K562 (cell line): ENCODE data around the gene ENO2. TPM values are rescaled to one million over a fixed set of nuclear protein-coding genes. Genes with fewer than 3 reads are reported as not detected.

Experiments
- CBX1 ChIP-seq: sonication (generic); IDR thresholded peaks from 2 replicates; pipeline ENCODE4 v1.6.1; 2016; ENCODE audit warnings: antibody characterized with exemption, low read depth, mild to moderate bottlenecking
- HNRNPUL1 ChIP-seq: fragments of 200-400 bp; formaldehyde crosslinking; IDR thresholded peaks from 2 replicates; pipeline ENCODE4 v1.6.1; 2017; ENCODE audit warnings: low read length
- KAT8 ChIP-seq: fragments of 450-650 bp; IDR thresholded peaks from 2 replicates; pipeline ENCODE4 v1.6.1; 2016; ENCODE audit warnings: low read depth, mild to moderate bottlenecking
- KLF16 ChIP-seq: IDR thresholded peaks from 2 replicates; pipeline ENCODE4 v1.6.1; 2016; ENCODE audit warnings: antibody characterized with exemption
- MECOM ChIP-seq: fragments of 250-450 bp; sonication (Bioruptor Pico); IDR thresholded peaks from 2 replicates; pipeline ENCODE4 v1.8.0; 2022; ENCODE audit warnings: inconsistent platforms
- MIER1 ChIP-seq: fragments of 450-650 bp; IDR thresholded peaks from 2 replicates; pipeline ENCODE4 v1.6.1; 2016; ENCODE audit warnings: antibody characterized with exemption, mild to moderate bottlenecking, low read depth
- MTA2 ChIP-seq: fragments of 450-650 bp; IDR thresholded peaks from 2 replicates; pipeline ENCODE4 v1.6.1; 2016; ENCODE audit warnings: low read depth
- MTA3 ChIP-seq: fragments of 450-650 bp; formaldehyde crosslinking; IDR thresholded peaks from 2 replicates; pipeline ENCODE4 v1.6.1; 2017; ENCODE audit warnings: mild to moderate bottlenecking, borderline replicate concordance
- NCOA4 ChIP-seq: fragments of 450-650 bp; IDR thresholded peaks from 2 replicates; pipeline ENCODE4 v1.6.1; 2018; ENCODE audit warnings: mild to moderate bottlenecking; ENCODE audit not compliant: partially characterized antibody
- NR2F6 ChIP-seq: fragments of 450-650 bp; formaldehyde crosslinking; IDR thresholded peaks from 2 replicates; pipeline ENCODE4 v1.4.0; 2020; ENCODE audit warnings: mild to moderate bottlenecking
- RNF2 ChIP-seq: sonication (generic); IDR thresholded peaks from 2 replicates; pipeline ENCODE4 v1.6.1; 2016
- STAT5A ChIP-seq: IDR thresholded peaks from 2 replicates; pipeline ENCODE4 v1.6.1; 2012; ENCODE audit warnings: low read length, inconsistent platforms, borderline replicate concordance
- TFAM ChIP-seq: fragments of 250-450 bp; sonication (Bioruptor Pico); conservative IDR thresholded peaks from 2 replicates; pipeline ENCODE4 v1.5.0; 2021; ENCODE audit warnings: mild to moderate bottlenecking, moderate library complexity
- TRIM24 ChIP-seq, 2 experiments: fragments of 450-650 bp; IDR thresholded peaks; 2 replicates each; pipeline ENCODE4 v1.6.1; 2016
- TRIM28 ChIP-seq: fragments of 450-650 bp; IDR thresholded peaks from 2 replicates; pipeline ENCODE4 v1.6.1; 2017
- ZNF184 ChIP-seq: sonication (generic); formaldehyde crosslinking; IDR thresholded peaks from 2 replicates; pipeline ENCODE4 v1.5.0; 2020; ENCODE audit warnings: missing genetic modification reagents
- polyA plus RNA-seq, 8 experiments: library from polyadenylated mRNA; depleted of rRNA in 4 of 8; stranded (reverse) in 5 of 8; unstranded in 3 of 8; fragments of >200 nt; fragmentation: Nextera tagmentation in 2 of 8; fragmentation: Illumina TruSeq in 1 of 8; extraction: Ambion mirVana in 2 of 8; extraction: Trizol in 1 of 8; gene quantifications; 2 replicates each; pipeline versions ENCODE4 v1.2.1 to v1.2.3, GENCODE V29; 2011 to 2014; ENCODE audit warnings: inconsistent platforms in 1 of 8, missing spikeins in 1 of 8
- total RNA-seq, 7 experiments: library from RNA; depleted of rRNA in 6 of 7; stranded (reverse); fragments of >200 nt in 6 of 7; fragmentation: Illumina TruSeq in 2 of 7; extraction: Trizol in 2 of 7; gene quantifications; 2 replicates each; pipeline versions ENCODE4 v1.2.1 to v1.2.3, GENCODE V29; 2011 to 2021; ENCODE audit warnings: low replicate concordance in 1 of 7
- TF ChIP-seq, protein P1 (sequence below): sonication (generic); formaldehyde crosslinking; IDR thresholded peaks from 2 replicates; pipeline ENCODE4 v1.8.0; 2023; ENCODE audit warnings: missing genetic modification reagents, mild to moderate bottlenecking, borderline replicate concordance
- TF ChIP-seq, protein P2 (sequence below): fragments of 450-650 bp; IDR thresholded peaks from 2 replicates; pipeline ENCODE4 v1.6.1; 2016; ENCODE audit warnings: low read depth, mild to moderate bottlenecking, moderate library complexity
- TF ChIP-seq, protein P3 (sequence below): sonication (generic); formaldehyde crosslinking; IDR thresholded peaks from 2 replicates; pipeline ENCODE4 v1.8.0; 2022; ENCODE audit warnings: mild to moderate bottlenecking, missing genetic modification reagents
- TF ChIP-seq, protein P4 (sequence below): fragments of 450-650 bp; formaldehyde crosslinking; IDR thresholded peaks from 2 replicates; pipeline ENCODE4 v1.4.0; 2022; ENCODE audit warnings: mild to moderate bottlenecking, moderate library complexity

The ENO2 gene
- total and polyA plus RNA-seq, 9 of the 15 experiments (the other 6 are each of a cell fraction or from before 2014, with no cell fraction given), result 10.9 to 43.3 (median 21.0) TPM

DNA sequence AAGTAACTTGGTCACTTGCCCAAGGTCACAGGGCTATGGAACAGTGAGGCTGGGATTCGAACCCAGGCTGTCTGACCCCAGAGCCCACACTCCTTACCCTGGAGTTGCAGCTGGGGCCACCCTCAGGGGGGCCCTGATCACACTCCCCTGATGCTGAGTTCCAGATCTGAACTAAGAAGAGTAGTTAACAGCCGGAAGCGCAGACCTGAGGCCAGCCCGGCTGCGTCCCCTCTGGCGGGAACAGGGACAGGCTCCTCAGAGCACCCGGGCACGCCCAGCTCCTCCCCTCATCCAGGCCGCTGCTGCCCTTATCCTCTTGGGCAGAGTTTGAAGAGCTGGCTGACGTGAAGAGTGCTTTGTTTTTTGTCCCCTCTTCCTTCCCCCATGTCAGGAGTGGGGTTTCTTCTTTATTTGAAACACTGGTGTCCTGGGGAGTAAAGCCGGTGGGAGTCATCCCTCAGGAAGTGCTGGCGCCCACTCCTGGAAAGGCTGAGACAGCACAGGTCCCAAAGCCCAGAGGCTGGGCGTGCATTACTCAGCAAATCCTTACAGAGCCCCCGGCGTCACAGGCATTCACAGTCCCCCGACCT lies 47.4 kb downstream of the ENO2 start (continued):
- TF ChIP-seq, protein P1, sequence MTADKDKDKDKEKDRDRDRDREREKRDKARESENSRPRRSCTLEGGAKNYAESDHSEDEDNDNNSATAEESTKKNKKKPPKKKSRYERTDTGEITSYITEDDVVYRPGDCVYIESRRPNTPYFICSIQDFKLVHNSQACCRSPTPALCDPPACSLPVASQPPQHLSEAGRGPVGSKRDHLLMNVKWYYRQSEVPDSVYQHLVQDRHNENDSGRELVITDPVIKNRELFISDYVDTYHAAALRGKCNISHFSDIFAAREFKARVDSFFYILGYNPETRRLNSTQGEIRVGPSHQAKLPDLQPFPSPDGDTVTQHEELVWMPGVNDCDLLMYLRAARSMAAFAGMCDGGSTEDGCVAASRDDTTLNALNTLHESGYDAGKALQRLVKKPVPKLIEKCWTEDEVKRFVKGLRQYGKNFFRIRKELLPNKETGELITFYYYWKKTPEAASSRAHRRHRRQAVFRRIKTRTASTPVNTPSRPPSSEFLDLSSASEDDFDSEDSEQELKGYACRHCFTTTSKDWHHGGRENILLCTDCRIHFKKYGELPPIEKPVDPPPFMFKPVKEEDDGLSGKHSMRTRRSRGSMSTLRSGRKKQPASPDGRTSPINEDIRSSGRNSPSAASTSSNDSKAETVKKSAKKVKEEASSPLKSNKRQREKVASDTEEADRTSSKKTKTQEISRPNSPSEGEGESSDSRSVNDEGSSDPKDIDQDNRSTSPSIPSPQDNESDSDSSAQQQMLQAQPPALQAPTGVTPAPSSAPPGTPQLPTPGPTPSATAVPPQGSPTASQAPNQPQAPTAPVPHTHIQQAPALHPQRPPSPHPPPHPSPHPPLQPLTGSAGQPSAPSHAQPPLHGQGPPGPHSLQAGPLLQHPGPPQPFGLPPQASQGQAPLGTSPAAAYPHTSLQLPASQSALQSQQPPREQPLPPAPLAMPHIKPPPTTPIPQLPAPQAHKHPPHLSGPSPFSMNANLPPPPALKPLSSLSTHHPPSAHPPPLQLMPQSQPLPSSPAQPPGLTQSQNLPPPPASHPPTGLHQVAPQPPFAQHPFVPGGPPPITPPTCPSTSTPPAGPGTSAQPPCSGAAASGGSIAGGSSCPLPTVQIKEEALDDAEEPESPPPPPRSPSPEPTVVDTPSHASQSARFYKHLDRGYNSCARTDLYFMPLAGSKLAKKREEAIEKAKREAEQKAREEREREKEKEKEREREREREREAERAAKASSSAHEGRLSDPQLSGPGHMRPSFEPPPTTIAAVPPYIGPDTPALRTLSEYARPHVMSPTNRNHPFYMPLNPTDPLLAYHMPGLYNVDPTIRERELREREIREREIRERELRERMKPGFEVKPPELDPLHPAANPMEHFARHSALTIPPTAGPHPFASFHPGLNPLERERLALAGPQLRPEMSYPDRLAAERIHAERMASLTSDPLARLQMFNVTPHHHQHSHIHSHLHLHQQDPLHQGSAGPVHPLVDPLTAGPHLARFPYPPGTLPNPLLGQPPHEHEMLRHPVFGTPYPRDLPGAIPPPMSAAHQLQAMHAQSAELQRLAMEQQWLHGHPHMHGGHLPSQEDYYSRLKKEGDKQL (CRISPR knock-in tag), result no peak
- TF ChIP-seq, protein P2, sequence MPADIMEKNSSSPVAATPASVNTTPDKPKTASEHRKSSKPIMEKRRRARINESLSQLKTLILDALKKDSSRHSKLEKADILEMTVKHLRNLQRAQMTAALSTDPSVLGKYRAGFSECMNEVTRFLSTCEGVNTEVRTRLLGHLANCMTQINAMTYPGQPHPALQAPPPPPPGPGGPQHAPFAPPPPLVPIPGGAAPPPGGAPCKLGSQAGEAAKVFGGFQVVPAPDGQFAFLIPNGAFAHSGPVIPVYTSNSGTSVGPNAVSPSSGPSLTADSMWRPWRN, result no peak
- TF ChIP-seq TRIM28 (no peak), STAT5A (no peak), MECOM (CRISPR knock-in tag) (no peak), KLF16 (no peak), TFAM (CRISPR knock-in tag) (no peak), NCOA4 (no peak), CBX1 (0 out of 2 replicates have a peak, but pooled peaks have one; percentile 71), MTA3 (no peak; the same call in 1 of the 2 replicates), ZNF184 (CRISPR knock-in tag) (no peak), MIER1 (no peak), HNRNPUL1 (no peak), RNF2 (no peak), NR2F6 (CRISPR knock-in tag) (no peak), KAT8 (no peak), MTA2 (no peak), TRIM24 (IDR thresholded peaks at IDR 0.05) (peak in 1 of 2 experiments; percentile 46; a peak in 1 of 4 replicates)
- TF ChIP-seq, protein P3, sequence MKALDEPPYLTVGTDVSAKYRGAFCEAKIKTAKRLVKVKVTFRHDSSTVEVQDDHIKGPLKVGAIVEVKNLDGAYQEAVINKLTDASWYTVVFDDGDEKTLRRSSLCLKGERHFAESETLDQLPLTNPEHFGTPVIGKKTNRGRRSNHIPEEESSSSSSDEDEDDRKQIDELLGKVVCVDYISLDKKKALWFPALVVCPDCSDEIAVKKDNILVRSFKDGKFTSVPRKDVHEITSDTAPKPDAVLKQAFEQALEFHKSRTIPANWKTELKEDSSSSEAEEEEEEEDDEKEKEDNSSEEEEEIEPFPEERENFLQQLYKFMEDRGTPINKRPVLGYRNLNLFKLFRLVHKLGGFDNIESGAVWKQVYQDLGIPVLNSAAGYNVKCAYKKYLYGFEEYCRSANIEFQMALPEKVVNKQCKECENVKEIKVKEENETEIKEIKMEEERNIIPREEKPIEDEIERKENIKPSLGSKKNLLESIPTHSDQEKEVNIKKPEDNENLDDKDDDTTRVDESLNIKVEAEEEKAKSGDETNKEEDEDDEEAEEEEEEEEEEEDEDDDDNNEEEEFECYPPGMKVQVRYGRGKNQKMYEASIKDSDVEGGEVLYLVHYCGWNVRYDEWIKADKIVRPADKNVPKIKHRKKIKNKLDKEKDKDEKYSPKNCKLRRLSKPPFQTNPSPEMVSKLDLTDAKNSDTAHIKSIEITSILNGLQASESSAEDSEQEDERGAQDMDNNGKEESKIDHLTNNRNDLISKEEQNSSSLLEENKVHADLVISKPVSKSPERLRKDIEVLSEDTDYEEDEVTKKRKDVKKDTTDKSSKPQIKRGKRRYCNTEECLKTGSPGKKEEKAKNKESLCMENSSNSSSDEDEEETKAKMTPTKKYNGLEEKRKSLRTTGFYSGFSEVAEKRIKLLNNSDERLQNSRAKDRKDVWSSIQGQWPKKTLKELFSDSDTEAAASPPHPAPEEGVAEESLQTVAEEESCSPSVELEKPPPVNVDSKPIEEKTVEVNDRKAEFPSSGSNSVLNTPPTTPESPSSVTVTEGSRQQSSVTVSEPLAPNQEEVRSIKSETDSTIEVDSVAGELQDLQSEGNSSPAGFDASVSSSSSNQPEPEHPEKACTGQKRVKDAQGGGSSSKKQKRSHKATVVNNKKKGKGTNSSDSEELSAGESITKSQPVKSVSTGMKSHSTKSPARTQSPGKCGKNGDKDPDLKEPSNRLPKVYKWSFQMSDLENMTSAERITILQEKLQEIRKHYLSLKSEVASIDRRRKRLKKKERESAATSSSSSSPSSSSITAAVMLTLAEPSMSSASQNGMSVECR, result no peak
- TF ChIP-seq, protein P4, sequence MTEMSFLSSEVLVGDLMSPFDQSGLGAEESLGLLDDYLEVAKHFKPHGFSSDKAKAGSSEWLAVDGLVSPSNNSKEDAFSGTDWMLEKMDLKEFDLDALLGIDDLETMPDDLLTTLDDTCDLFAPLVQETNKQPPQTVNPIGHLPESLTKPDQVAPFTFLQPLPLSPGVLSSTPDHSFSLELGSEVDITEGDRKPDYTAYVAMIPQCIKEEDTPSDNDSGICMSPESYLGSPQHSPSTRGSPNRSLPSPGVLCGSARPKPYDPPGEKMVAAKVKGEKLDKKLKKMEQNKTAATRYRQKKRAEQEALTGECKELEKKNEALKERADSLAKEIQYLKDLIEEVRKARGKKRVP, result no peak
